Chondrocyte (in vitro differentiated cells): ENCODE results near the gene JPT2. TPM values are rescaled to one million over a fixed set of nuclear protein-coding genes. Genes with fewer than 3 reads are reported as not detected.

Experiments
- DNase-seq: peaks from one replicate; pipeline ENCODE4 v3.0.0; 2021; ENCODE audit warnings: mixed read lengths, low spot score
- H3K27ac Mint-ChIP-seq: one replicate; pipeline ENCODE4 v1.8.0; 2021; ENCODE audit warnings: mild to moderate bottlenecking, moderate library complexity, mixed read lengths; ENCODE audit not compliant: unreplicated experiment
- H3K27me3 Mint-ChIP-seq: 2 replicates; pipeline ENCODE4 v1.8.0; 2021; ENCODE audit warnings: low read depth, mixed read lengths
- H3K36me3 Mint-ChIP-seq: 2 replicates; pipeline ENCODE4 v1.8.0; 2021; ENCODE audit warnings: low read depth, mixed read lengths
- H3K4me1 Mint-ChIP-seq: 2 replicates; pipeline ENCODE4 v1.8.0; 2021; ENCODE audit warnings: low read depth, mild to moderate bottlenecking, mixed read lengths
- H3K4me3 Mint-ChIP-seq: one replicate; pipeline ENCODE4 v1.8.0; 2021; ENCODE audit warnings: mild to moderate bottlenecking, moderate library complexity, mixed read lengths; ENCODE audit not compliant: unreplicated experiment
- H3K9me3 Mint-ChIP-seq: 2 replicates; pipeline ENCODE4 v1.8.0; 2021; ENCODE audit warnings: low read depth, mixed read lengths
- CTCF ChIP-seq: fragments of 200-600 bp; sonication (generic); IDR thresholded peaks from 2 replicates; pipeline ENCODE4 v1.5.0; 2021; ENCODE audit warnings: antibody characterized with exemption, mild to moderate bottlenecking, moderate library complexity
- total RNA-seq: library from RNA; stranded (reverse); gene quantifications from 3 replicates; pipeline ENCODE4 v1.2.1, GENCODE V29; 2021

JPT2 gene
- total RNA-seq, 1 donor from 2014 or later, result 63.0 TPM

GRCh38 chr16:1633310-1633709, 44.8 kb upstream of the JPT2 start:
- no peak for TF ChIP-seq CTCF
- no peaks in the 10 kb centered on the region for H3K27me3 Mint-ChIP-seq
- no peaks in the 10 kb centered on the region for H3K4me1 Mint-ChIP-seq
- H3K36me3 Mint-ChIP-seq, result peaks cover 18% of the 10 kb centered on the region
- no peak for DNase-seq
- H3K9me3 Mint-ChIP-seq, result no peaks in the 10 kb centered on the region
- H3K27ac Mint-ChIP-seq, result no peak overlapping the region
- H3K4me3 Mint-ChIP-seq, result no peak overlapping the region

- no peak for TF ChIP-seq CTCF
Observed at GRCh38 chr16:1634541-1634940, 43.5 kb upstream of the JPT2 start.

GRCh38 chr16:1635070-1635469, 43.0 kb upstream of the JPT2 start:
- Mint-ChIP-seq H3K9me3 (no peaks in the 10 kb centered on the region), H3K4me1 (peaks cover 2% of the 10 kb centered on the region), H3K36me3 (peaks cover 26% of the 10 kb centered on the region), H3K27ac (no peak overlapping the region), H3K4me3 (no peak overlapping the region), H3K27me3 (no peaks in the 10 kb centered on the region)
- no peak for DNase-seq
- no peak for TF ChIP-seq CTCF

More at GRCh38 chr16:1634541-1634940, 43.5 kb upstream of the JPT2 start:
- no peak for DNase-seq
- no peak overlapping the region for H3K4me3 Mint-ChIP-seq
- H3K9me3 Mint-ChIP-seq, result no peaks in the 10 kb centered on the region
- H3K4me1 Mint-ChIP-seq, result no peaks in the 10 kb centered on the region
- H3K36me3 Mint-ChIP-seq, result peaks cover 26% of the 10 kb centered on the region
- no peak overlapping the region for H3K27ac Mint-ChIP-seq
- no peaks in the 10 kb centered on the region for H3K27me3 Mint-ChIP-seq

GRCh38 chr16:1637526-1637925, 40.6 kb upstream of the JPT2 start:
- H3K4me1 Mint-ChIP-seq, result peaks cover 8% of the 10 kb centered on the region
- no peak overlapping the region for H3K4me3 Mint-ChIP-seq
- H3K27ac Mint-ChIP-seq, result no peak overlapping the region
- DNase-seq, result no peak
- H3K9me3 Mint-ChIP-seq, result no peaks in the 10 kb centered on the region
- H3K27me3 Mint-ChIP-seq, result no peaks in the 10 kb centered on the region
- TF ChIP-seq CTCF, result no peak
- peaks cover 43% of the 10 kb centered on the region for H3K36me3 Mint-ChIP-seq

- TF ChIP-seq CTCF, result no peak
- no peaks in the 10 kb centered on the region for H3K27me3 Mint-ChIP-seq
- peaks cover 43% of the 10 kb centered on the region for H3K36me3 Mint-ChIP-seq
- H3K4me3 Mint-ChIP-seq, result no peak overlapping the region
- no peaks in the 10 kb centered on the region for H3K9me3 Mint-ChIP-seq
- DNase-seq, result no peak
- H3K4me1 Mint-ChIP-seq, result peaks cover 8% of the 10 kb centered on the region
- no peak overlapping the region for H3K27ac Mint-ChIP-seq
Observed at GRCh38 chr16:1638757-1639156, 39.3 kb upstream of the JPT2 start.
